Right kidney (tissue), 1 donor: Measurements from ENCODE around the gene SLC24A2.

ENCODE experiments used
- DNase-seq: peaks from one replicate; pipeline ENCODE4 v3.0.0-alpha.2; 2016

Gene SLC24A2

GRCh38 chr9:19757745-19758144 lies 31.1 kb downstream of the SLC24A2 start:
- no peak for DNase-seq

- DNase-seq, result no peak
Observed at GRCh38 chr9:19754921-19755320, 33.9 kb downstream of the SLC24A2 start.

- no peak for DNase-seq
Observed at GRCh38 chr9:19748278-19749126, 40.3 kb downstream of the SLC24A2 start.

- no peak for DNase-seq
Observed at GRCh38 chr9:19746223-19746622, 42.6 kb downstream of the SLC24A2 start.

- no peak for DNase-seq
Observed at GRCh38 chr9:19741178-19741577, 47.7 kb downstream of the SLC24A2 start.
